ENCODE results near the gene ACTL10. TPM values are rescaled to one million over a fixed set of nuclear protein-coding genes. Genes with fewer than 3 reads are reported as not detected.
A peak's percentile ranks its signal among the peaks of the same experiment; 100 is the strongest.

Gene ACTL10
- total and polyA plus RNA-seq, 2 of the 13 experiments (the other 11 are each of a cell fraction or from before 2014, with no cell fraction given), result not detected

DNA sequence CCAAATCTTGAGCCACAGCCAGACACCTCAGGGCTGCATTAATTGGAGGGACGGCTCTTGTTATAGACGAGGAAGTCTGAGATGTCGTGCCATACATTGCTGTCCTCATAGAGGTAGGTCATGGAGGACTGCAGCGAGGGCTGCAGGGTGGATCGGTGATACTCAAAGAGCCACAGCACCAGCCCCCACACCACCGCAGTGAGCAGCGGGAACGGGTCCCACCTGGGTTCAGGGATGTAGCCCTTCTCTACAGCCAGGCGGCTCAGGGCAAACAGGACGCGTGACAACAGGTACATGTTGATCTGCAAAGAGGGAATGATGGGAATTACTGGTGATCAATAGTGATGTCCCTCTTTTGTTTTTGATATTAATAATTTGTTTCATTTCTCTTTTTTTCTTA is 40.9 kb downstream of the ACTL10 start (continued):
- TF ChIP-seq SMARCE1 (IDR thresholded peaks at IDR 0.05; ENCODE audit: borderline replicate concordance) (0 out of 2 replicates have a peak, but pooled peaks have one; percentile 23), GZF1 (CRISPR knock-in tag; IDR thresholded peaks at IDR 0.05) (no peak), ZNF768 (CRISPR knock-in tag; IDR thresholded peaks at IDR 0.05) (peak; percentile 11; the same call in 1 of the 2 replicates), SNAPC2 (CRISPR knock-in tag; IDR thresholded peaks at IDR 0.05) (no peak), PAWR (CRISPR knock-in tag; IDR thresholded peaks at IDR 0.05; ENCODE audit: borderline replicate concordance) (no peak), SALL1 (CRISPR knock-in tag; IDR thresholded peaks at IDR 0.05) (peak; percentile 21; the same call in 1 of the 2 replicates), NFE2 (CRISPR knock-in tag; IDR thresholded peaks at IDR 0.05) (no peak)
- TF ChIP-seq, protein P1, sequence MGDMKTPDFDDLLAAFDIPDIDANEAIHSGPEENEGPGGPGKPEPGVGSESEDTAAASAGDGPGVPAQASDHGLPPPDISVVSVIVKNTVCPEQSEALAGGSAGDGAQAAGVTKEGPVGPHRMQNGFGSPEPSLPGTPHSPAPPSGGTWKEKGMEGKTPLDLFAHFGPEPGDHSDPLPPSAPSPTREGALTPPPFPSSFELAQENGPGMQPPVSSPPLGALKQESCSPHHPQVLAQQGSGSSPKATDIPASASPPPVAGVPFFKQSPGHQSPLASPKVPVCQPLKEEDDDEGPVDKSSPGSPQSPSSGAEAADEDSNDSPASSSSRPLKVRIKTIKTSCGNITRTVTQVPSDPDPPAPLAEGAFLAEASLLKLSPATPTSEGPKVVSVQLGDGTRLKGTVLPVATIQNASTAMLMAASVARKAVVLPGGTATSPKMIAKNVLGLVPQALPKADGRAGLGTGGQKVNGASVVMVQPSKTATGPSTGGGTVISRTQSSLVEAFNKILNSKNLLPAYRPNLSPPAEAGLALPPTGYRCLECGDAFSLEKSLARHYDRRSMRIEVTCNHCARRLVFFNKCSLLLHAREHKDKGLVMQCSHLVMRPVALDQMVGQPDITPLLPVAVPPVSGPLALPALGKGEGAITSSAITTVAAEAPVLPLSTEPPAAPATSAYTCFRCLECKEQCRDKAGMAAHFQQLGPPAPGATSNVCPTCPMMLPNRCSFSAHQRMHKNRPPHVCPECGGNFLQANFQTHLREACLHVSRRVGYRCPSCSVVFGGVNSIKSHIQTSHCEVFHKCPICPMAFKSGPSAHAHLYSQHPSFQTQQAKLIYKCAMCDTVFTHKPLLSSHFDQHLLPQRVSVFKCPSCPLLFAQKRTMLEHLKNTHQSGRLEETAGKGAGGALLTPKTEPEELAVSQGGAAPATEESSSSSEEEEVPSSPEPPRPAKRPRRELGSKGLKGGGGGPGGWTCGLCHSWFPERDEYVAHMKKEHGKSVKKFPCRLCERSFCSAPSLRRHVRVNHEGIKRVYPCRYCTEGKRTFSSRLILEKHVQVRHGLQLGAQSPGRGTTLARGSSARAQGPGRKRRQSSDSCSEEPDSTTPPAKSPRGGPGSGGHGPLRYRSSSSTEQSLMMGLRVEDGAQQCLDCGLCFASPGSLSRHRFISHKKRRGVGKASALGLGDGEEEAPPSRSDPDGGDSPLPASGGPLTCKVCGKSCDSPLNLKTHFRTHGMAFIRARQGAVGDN (CRISPR knock-in tag; IDR thresholded peaks at IDR 0.05), result peak; percentile 40

DNA sequence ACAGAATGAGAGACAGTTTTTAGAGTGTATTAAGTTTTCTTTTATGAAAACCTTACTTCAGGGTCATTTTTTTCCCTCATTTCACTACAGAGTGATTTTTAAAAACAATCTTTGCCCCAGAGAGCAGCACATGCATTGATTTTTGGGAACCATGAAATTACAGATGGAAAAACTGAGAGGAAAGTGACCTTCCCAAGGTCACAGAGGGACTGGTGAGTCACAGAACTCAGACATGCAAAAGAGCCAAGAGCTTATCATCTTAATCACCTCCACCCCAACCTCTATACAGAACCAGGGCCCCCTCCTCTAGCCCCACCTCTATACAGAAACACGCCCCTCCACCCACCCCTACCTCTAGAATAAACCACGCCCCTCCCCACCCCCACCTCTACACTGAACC is 42.7 kb downstream of the ACTL10 start:
- ChIA-PET POLR2A (interaction anchor here (1.3 kb wide), 1 partner anchor 23 kb away, joined by 4 read pairs; no protein-coding TSS in a partner anchor), CTCF (ENCODE audit: low intra/inter-chr PET ratio, low total read pairs) (no interaction called here)
- H3K9me3 ChIP-seq (ENCODE audit: low read length), result no peaks in the 10 kb centered on the region
- no peak overlapping the region for H3K9ac ChIP-seq (ENCODE audit: insufficient read depth, low read depth, low read length)
- no peak overlapping the region for H3K4me3 ChIP-seq (replicated peaks in 1 of 3; ENCODE audit: insufficient read depth in 1 of 3, low read depth in 2 of 3, low read length in 3 of 3)
- DNase-seq (ENCODE audit: low spot score), result no peak
- intact Hi-C loops (cut with micrococcal nuclease; ENCODE audit: unreplicated experiment), result no loop called here
- H3K36me3 ChIP-seq (replicated peaks in 1 of 2; ENCODE audit: control insufficient read depth in 1 of 2, insufficient read depth in 2 of 2, low read length in 2 of 2), result no peaks in the 10 kb centered on the region
- WGBS (ENCODE audit: low lambda C conversion rate), result 28% methylated on average over 2 of the region's 2 CpGs
- no peaks in the 10 kb centered on the region for H3K79me2 ChIP-seq (ENCODE audit: insufficient read depth, low read length)
- in situ Hi-C loops (cut with HindIII; ENCODE audit: extremely low pct_ligation_motif_present, low pct_unique_long_range_greater_than_20kb), result no loop called here
- no peak for FAIRE-seq
- H3K4me2 ChIP-seq (ENCODE audit: low read depth, low read length), result peak overlapping the region; percentile 15; the same call in 1 of the 2 replicates
- H3K4me1 ChIP-seq (ENCODE audit: insufficient read depth, low read length), result peaks cover 71% of the 10 kb centered on the region
- H2AFZ ChIP-seq (ENCODE audit: low read length), result no peak overlapping the region
- H3K27ac ChIP-seq (ENCODE audit: extremely low read length, insufficient read depth, low read length), result peak overlapping the region; percentile 30
- no peaks in the 10 kb centered on the region for H4K20me1 ChIP-seq (ENCODE audit: insufficient read depth, low read length)
- peak; percentile 14; the same call in 1 of the 3 replicates for ATAC-seq
- H3K27me3 ChIP-seq (ENCODE audit: control insufficient read depth in 1 of 2, insufficient read depth in 2 of 2, low read length in 2 of 2), result peaks cover 2 to 4% of the 10 kb centered on the region in 2 experiments; a peak in 2 of 5 replicates
- no TSS peak for BruUV-seq (replicated peaks)
- TF ChIP-seq GATAD2A (CRISPR knock-in tag; IDR thresholded peaks at IDR 0.05), result peak; percentile 61
- TF ChIP-seq, protein P2, sequence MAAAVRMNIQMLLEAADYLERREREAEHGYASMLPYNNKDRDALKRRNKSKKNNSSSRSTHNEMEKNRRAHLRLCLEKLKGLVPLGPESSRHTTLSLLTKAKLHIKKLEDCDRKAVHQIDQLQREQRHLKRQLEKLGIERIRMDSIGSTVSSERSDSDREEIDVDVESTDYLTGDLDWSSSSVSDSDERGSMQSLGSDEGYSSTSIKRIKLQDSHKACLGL (CRISPR knock-in tag; IDR thresholded peaks at IDR 0.05), result no peak
- TF ChIP-seq HNF4A (CRISPR knock-in tag; IDR thresholded peaks at IDR 0.05), result peak; percentile 31; the same call in 1 of the 2 replicates
- TF ChIP-seq HDAC1 (CRISPR knock-in tag; IDR thresholded peaks at IDR 0.05), result peak; percentile 30; the same call in 1 of the 2 replicates
- TF ChIP-seq HNRNPK (IDR thresholded peaks at IDR 0.05; ENCODE audit: low read depth, low read length, poor library complexity, severe bottlenecking), result peak; percentile 68
- TF ChIP-seq, protein P3, sequence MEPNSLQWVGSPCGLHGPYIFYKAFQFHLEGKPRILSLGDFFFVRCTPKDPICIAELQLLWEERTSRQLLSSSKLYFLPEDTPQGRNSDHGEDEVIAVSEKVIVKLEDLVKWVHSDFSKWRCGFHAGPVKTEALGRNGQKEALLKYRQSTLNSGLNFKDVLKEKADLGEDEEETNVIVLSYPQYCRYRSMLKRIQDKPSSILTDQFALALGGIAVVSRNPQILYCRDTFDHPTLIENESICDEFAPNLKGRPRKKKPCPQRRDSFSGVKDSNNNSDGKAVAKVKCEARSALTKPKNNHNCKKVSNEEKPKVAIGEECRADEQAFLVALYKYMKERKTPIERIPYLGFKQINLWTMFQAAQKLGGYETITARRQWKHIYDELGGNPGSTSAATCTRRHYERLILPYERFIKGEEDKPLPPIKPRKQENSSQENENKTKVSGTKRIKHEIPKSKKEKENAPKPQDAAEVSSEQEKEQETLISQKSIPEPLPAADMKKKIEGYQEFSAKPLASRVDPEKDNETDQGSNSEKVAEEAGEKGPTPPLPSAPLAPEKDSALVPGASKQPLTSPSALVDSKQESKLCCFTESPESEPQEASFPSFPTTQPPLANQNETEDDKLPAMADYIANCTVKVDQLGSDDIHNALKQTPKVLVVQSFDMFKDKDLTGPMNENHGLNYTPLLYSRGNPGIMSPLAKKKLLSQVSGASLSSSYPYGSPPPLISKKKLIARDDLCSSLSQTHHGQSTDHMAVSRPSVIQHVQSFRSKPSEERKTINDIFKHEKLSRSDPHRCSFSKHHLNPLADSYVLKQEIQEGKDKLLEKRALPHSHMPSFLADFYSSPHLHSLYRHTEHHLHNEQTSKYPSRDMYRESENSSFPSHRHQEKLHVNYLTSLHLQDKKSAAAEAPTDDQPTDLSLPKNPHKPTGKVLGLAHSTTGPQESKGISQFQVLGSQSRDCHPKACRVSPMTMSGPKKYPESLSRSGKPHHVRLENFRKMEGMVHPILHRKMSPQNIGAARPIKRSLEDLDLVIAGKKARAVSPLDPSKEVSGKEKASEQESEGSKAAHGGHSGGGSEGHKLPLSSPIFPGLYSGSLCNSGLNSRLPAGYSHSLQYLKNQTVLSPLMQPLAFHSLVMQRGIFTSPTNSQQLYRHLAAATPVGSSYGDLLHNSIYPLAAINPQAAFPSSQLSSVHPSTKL (CRISPR knock-in tag; IDR thresholded peaks at IDR 0.05), result 0 out of 2 replicates have a peak, but pooled peaks have one; percentile 13
- 0 out of 2 replicates have a peak, but pooled peaks have one; percentile 32 for TF ChIP-seq MED1 (CRISPR knock-in tag; IDR thresholded peaks at IDR 0.05)
